IPS-NIHi7 (cell line): ENCODE data around the gene KLRC3.
"Not testable (repeated sequence)": the region's sequence is repeated elsewhere in the genome, so short reads cannot be mapped to it uniquely, and the experiment has no call there.

Source experiments
- DNase-seq: peaks from one replicate; pipeline ENCODE4 v3.0.0; 2012; ENCODE audit warnings: mixed read lengths; ENCODE audit errors: extremely low spot score

KLRC3 gene

DNA sequence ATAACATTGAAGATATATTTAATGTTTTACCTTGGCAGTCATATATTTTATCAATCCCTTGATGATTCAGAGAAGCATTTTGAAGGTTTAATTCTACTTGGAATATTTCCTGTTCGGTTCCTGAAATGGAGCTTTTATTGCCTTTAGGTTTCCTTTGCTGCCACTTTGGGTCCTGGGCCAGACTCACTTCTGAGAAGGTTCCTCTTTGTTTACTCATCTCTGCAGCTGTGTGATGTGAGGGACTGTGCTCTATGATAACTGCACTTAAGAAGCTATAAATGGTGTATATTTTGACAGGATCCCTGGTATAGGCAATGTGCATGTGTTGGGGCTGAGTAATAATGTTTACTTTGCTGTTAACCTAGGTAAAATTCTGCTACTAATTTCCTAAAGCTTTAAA lies at the start of gene KLRC3:
Gene KLRC3 (minus strand): TSS at position 262 of the 400 bp plus-strand sequence. CDS start 45 bp downstream, at position 217.
- DNase-seq: not testable (repeated sequence)

GRCh38 chr12:10469701-10470100 lies 49.3 kb upstream of the KLRC3 start:
- DNase-seq: no peak

DNA sequence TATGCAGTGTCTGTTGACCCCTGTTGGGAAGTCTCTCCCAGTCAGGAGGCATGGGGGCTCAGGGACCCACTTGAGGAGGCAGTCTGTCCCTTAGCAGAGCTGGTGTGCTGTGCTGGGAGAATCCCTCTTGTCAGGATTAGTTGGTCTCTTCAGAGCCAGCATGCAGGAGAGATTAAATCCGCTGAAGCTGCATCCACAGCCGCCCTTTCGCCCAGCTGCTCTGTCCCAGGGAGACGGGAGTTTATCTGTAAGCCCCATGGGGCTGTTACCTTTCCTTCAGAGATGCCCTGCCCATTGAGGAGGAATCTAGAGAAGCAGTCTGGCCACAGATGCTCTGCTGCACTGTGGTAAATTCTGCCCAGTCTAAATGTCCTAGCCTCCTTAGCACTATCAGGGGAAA lies 45.9 kb upstream of the KLRC3 start:
- no peak for DNase-seq

DNA sequence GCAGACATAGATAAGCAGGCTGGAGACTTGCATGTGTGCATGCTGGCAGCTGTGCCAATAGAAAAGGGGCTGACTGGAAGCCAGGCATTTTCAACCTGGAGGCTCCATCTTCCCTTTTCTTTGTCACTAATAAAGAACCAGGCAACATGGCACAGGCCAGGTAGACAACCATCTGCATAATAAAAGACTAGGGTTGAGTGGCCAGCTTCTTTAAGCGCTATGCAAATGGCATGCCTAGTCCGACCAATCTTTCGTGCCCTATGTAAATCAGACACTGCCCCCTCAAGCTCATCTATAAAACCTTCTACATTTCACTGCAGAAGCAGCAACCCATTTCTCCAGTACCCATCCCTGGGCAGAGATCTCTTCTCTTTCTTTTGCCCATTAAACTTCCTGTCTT lies 37.4 kb upstream of the KLRC3 start:
- no peak for DNase-seq

- DNase-seq: no peak
Measured at GRCh38 chr12:10456856-10457255, 36.5 kb upstream of the KLRC3 start.

- DNase-seq: no peak
Measured at GRCh38 chr12:10455766-10456165, 35.4 kb upstream of the KLRC3 start.

GRCh38 chr12:10454531-10454930 lies 34.1 kb upstream of the KLRC3 start:
- DNase-seq: no peak

DNA sequence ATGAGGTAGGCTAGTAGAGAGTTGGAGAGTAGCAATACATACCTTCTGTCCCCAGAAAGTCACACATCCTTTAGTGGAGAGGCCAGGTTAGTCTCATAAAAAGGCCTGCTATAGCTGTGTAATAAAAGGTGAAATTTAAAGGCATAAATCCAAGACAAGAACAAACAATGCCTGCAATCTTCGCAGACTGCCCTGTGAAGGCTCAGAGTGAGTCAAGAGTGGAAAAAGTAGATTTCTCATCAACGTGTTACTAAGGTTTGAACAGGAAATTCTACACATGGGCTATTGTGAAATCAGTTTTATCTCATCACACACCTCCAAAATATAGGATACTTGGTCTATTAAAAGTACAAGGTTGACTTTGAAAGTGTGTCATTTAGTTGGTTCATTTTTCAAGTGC lies 32.8 kb upstream of the KLRC3 start, which contains the start of gene KLRC1:
Gene KLRC1 (minus strand): TSS at position 222 of the 400 bp plus-strand sequence. CDS start 2,221 bp downstream, outside the sequence.
- DNase-seq: no peak

GRCh38 chr12:10448236-10448635 lies 27.8 kb upstream of the KLRC3 start:
- no peak for DNase-seq

DNA sequence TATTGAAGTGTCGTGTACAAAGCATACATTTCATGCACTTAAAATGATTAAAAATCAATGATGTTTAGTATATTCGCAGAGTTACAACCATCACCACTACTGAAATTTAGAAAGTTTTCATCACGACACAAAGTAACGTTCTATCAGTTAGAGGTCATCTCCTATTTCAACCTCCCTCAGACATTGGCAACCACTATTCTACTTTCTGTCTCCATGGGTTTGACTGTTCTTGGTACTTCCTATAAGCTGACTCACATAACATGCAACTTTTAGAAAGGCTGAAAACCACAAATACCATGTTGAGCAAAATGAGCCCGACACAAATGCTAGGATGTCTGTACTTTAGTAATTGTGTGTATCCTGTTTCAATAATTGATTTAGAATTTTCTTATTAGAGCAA lies 25.7 kb upstream of the KLRC3 start:
- not testable (repeated sequence) for DNase-seq

GRCh38 chr12:10441144-10441543 lies 20.7 kb upstream of the KLRC3 start:
- not testable (repeated sequence) for DNase-seq

DNA sequence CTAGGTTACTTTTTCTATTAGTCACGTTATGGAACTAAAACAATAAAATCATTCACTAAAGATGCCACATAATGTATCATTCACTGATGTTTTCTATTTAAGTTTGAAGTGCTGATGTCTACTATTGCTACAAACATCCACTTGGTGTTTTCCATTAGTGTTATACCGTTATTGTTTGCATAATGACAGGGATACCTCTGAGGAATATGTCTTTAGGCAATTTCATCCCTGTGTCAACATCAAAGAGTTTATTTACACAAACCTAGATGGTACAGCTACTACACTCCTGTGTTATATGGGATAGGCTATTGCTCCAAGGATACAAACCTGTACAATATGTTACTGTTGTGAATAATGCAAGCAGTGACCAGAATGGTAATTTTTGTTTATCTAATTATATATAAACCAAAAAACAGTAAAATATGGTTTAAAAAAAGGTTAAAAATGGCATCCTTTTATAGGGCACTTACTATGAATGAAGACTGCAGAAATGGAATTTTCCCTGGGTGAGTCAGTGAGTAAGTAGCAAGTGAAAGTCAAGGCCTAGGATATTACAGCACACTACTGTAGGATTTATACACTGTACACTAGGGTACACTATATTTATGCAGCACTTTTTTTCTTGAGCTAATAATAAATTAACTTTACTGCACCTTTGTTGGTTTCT lies 19.3 kb upstream of the KLRC3 start:
- not testable (repeated sequence) for DNase-seq

DNA sequence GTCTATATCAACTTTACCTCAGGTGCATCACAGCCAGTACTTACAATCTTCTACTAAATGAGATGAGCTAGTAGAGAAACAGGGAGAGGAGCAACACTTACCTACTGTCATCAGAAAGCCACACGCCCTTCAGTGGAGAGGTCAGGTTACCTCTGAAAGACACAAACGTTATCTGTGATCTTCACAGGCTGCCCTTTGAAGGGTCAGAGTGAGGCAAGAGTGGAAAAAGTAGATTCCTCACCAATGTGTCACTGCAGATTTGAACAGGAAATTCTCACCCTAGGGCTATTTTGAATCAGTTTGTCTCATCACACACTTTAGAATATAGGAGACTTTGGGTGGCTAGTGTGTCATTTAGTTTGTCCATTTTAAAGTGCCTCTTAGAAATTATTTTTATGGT lies 17.2 kb upstream of the KLRC3 start:
- not testable (repeated sequence) for DNase-seq

GRCh38 chr12:10435816-10436215 lies 15.4 kb upstream of the KLRC3 start, which contains the start of gene KLRC2:
Gene KLRC2 (minus strand): TSS chr12:10436010. CDS start chr12:10435986, 24 bp downstream.
- DNase-seq: not testable (repeated sequence)

DNA sequence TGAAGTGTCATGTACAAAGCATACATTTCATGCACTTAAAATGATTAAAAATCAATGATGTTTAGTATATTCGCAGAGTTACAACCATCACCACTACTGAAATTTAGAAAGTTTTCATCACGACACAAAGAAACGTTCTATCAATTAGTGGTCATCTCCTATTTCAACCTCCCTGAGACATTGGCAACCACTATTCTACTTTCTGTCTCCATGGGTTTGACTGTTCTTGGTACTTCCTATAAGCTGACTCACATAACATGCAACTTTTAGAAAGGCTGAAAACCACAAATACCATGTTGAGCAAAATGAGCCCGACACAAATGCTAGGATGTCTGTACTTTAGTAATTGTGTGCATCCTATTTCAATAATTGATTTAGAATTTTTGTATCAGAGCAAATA lies 10.2 kb upstream of the KLRC3 start:
- DNase-seq: not testable (repeated sequence)

GRCh38 chr12:10425938-10426337 lies 5.5 kb upstream of the KLRC3 start:
- not testable (repeated sequence) for DNase-seq

- not testable (repeated sequence) for DNase-seq
Measured at GRCh38 chr12:10424260-10424899, 4.0 kb upstream of the KLRC3 start.

- not testable (repeated sequence) for DNase-seq
Measured at GRCh38 chr12:10422159-10422558, 1.8 kb upstream of the KLRC3 start.

GRCh38 chr12:10409392-10409791 lies 11.0 kb downstream of the KLRC3 start, which contains the start of gene KLRC4:
Gene KLRC4 (minus strand): TSS chr12:10409757. CDS start chr12:10409575, 182 bp downstream.
- no peak for DNase-seq

DNA sequence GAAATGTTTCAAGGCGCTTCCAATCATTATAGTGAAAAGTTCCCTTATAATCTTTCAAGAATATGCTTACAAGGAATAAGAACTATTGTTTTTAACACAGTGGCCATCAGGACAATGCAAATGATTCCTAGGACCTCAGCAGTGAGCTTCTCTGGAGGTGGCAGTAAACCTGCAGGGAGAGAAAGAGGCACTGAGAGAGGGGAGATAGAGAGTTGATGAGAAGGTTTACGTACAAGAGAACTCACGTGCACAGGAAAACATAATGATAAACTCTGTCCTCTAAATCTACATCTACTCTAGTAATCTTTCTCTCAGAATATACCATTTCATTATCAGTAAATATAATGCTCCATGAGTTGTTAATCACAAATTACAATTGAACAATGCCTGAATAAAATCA lies 11.6 kb downstream of the KLRC3 start:
- no peak for DNase-seq

GRCh38 chr12:10406725-10407124 lies 13.7 kb downstream of the KLRC3 start:
- no peak for DNase-seq

- DNase-seq: no peak
Measured at GRCh38 chr12:10405294-10405693, 15.1 kb downstream of the KLRC3 start.

GRCh38 chr12:10404798-10405197 lies 15.6 kb downstream of the KLRC3 start:
- no peak for DNase-seq
